ENCODE data around the gene PALLD.

PALLD gene

GRCh38 chr4:168972596-168972995, 475.7 kb downstream of the PALLD start:
- no peak for DNase-seq (ENCODE audit: low spot score)

All from HuH-7 (cell line).